GM23248 (cell line): ENCODE measurements around the gene IPO9.

Experiments
- EZH2 ChIP-seq: fragments of 200-600 bp; sonication (generic); IDR thresholded peaks from 2 replicates; pipeline ENCODE4 v1.6.1; 2018; ENCODE audit warnings: antibody characterized with exemption, mild to moderate bottlenecking; ENCODE audit not compliant: insufficient read depth, poor library complexity, severe bottlenecking
- EZH2phosphoT487 ChIP-seq: fragments of 200-600 bp; sonication (generic); IDR thresholded peaks from 2 replicates; pipeline ENCODE4 v1.6.1; 2018; ENCODE audit warnings: antibody characterized with exemption, moderate library complexity, mild to moderate bottlenecking, low read depth; ENCODE audit not compliant: insufficient read depth

DNA sequence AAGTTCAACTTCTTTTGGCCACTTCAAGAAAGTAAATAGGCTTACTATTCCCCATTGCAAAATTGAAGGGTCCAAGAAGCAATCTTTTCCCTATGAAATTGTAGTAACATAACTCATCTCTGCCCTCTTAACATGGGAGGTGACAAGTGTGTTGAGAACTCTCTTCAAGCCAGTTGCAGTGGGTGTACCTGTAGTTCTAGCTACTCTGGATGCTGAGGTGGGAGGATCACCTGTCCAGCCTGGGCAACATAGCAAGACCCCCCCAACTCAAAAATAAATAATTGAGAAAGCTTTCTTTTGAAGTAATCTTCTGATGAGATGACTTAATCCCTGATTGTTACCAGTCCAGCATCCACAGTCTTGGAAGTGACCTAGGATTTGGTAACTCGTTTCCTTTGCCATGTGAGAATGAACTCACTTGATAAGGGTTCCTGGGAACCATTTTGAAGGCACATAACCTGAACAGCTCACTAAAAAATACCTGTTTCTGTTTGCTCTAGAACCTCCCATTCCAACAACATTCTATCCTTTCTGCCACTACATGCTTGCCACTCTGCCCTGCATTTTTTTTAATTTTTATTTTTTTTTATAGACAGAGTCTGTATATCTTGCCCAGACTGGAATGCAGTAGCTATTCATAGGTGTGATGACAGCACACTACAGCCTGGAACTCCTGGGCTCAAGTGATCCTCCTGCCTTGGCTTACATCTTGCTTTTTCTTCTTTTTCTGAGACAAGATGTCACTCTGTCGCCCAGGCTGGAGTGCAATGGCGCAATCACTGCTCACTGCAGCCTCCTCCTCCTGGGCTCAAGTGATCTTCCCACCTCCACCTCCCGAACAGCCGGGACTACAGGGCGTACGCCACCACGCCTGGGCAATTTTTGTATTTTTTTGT is 1.4 kb upstream of the IPO9 start:
- TF ChIP-seq EZH2, result no peak
- TF ChIP-seq EZH2phosphoT487, result no peak
